BLaER1 (cell line): ENCODE measurements around the gene ZNF239.
"Not testable (repeated sequence)": the region's sequence is repeated elsewhere in the genome, so short reads cannot be mapped to it uniquely, and the experiment has no call there.

Experiments
- H3K27ac ChIP-seq: shearing (Covaris generic); formaldehyde crosslinking; 2 replicates; pipeline ENCODE4 v1.8.1; 2022
- H3K27me3 ChIP-seq: shearing (Covaris generic); formaldehyde crosslinking; 2 replicates; pipeline ENCODE4 v1.8.1; 2022
- H3K36me3 ChIP-seq: shearing (Covaris generic); formaldehyde crosslinking; 2 replicates; pipeline ENCODE4 v1.8.1; 2022
- H3K4me1 ChIP-seq: shearing (Covaris generic); formaldehyde crosslinking; 2 replicates; pipeline ENCODE4 v1.8.1; 2022
- H3K4me2 ChIP-seq: shearing (Covaris generic); formaldehyde crosslinking; 2 replicates; pipeline ENCODE4 v1.8.1; 2022
- H3K4me3 ChIP-seq: shearing (Covaris generic); formaldehyde crosslinking; 2 replicates; pipeline ENCODE4 v1.8.1; 2022
- H3K9ac ChIP-seq: shearing (Covaris generic); formaldehyde crosslinking; 2 replicates; pipeline ENCODE4 v1.8.1; 2022
- H3K9me3 ChIP-seq: shearing (Covaris generic); formaldehyde crosslinking; 2 replicates; pipeline ENCODE4 v1.8.1; 2022
- H4K20me1 ChIP-seq: shearing (Covaris generic); formaldehyde crosslinking; 2 replicates; pipeline ENCODE4 v1.8.1; 2022
- Cebpa-rat ChIP-seq: shearing (Covaris generic); IDR thresholded peaks from 2 replicates; pipeline ENCODE4 v1.8.1; 2022

The ZNF239 gene

DNA sequence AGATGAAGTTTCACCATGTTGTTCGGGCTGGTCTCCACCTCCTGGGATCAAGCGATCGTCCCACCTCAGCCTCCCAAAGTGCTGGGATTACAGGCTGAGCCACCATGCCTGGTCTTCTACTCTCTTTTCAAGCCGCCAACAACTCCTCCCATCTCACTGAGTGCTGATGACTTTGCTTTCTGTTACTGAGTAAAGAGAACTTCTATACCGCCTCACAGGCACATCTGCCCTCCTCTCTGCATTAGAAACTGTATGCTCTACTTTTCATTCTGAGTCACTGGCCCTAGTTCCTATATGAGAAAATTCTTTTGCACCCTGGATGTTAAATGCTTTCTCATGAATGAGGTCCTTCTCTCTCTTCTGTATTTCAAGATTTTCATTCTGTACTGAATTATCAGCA is 2.2 kb upstream of the ZNF239 start:
- Histone ChIP-seq H3K9me3 (peaks cover 49% of the 10 kb centered on the region), H3K27me3 (no peaks in the 10 kb centered on the region), H3K9ac (no peak overlapping the region), H3K27ac (no peak overlapping the region), H4K20me1 (no peaks in the 10 kb centered on the region), H3K4me3 (no peak overlapping the region), H3K4me2 (no peak overlapping the region), H3K36me3 (no peaks in the 10 kb centered on the region), H3K4me1 (peaks cover 6% of the 10 kb centered on the region; the same call in 1 of the 2 replicates)
- no peak for TF ChIP-seq Cebpa-rat

- TF ChIP-seq Cebpa-rat, result no peak
- Histone ChIP-seq H3K9me3 (peaks cover 49% of the 10 kb centered on the region), H3K4me2 (no peak overlapping the region)
These were observed 1.6 kb upstream of the ZNF239 start for GRCh38 chr10:43576062-43576461.

DNA sequence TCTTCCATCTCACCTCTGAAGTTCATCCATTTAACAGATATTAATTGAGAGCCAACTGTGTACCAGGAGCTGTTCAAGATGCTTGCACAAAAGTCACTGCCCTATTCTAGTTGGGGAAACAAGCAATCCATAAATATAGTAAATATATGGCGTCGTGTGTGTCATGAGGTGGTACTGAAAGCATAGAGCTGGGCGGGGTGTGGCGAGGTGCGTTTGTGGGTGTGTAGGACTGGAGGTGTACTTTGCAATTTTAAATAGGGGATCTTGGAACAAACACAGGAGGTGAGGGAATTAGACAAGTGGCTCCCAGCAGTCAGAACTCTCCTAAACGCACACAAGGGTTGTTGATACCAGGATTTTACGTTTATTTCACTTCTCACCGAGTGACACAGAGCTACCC is 490 bp upstream of the ZNF239 start:
- Histone ChIP-seq H3K27ac (no peak overlapping the region), H4K20me1 (no peaks in the 10 kb centered on the region), H3K9me3 (peaks cover 53% of the 10 kb centered on the region), H3K36me3 (peaks cover 4% of the 10 kb centered on the region), H3K4me2 (peak overlapping the region; percentile 65), H3K4me3 (peak overlapping the region; percentile 66), H3K9ac (no peak overlapping the region), H3K4me1 (peaks cover 19% of the 10 kb centered on the region), H3K27me3 (no peaks in the 10 kb centered on the region)
- TF ChIP-seq Cebpa-rat, result no peak

More at GRCh38 chr10:43576062-43576461, 1.6 kb upstream of the ZNF239 start:
- no peaks in the 10 kb centered on the region for H4K20me1 ChIP-seq
- no peak overlapping the region for H3K27ac ChIP-seq
- no peaks in the 10 kb centered on the region for H3K36me3 ChIP-seq
- peaks cover 11% of the 10 kb centered on the region for H3K4me1 ChIP-seq
- no peak overlapping the region for H3K4me3 ChIP-seq
- H3K27me3 ChIP-seq, result no peaks in the 10 kb centered on the region
- H3K9ac ChIP-seq, result no peak overlapping the region

- Histone ChIP-seq H3K4me3 (peak overlapping the region; percentile 66), H3K9ac (no peak overlapping the region), H3K27ac (no peak overlapping the region), H3K4me2 (peak overlapping the region; percentile 65), H3K4me1 (peaks cover 19% of the 10 kb centered on the region), H3K27me3 (no peaks in the 10 kb centered on the region), H3K9me3 (peaks cover 54% of the 10 kb centered on the region), H3K36me3 (peaks cover 7% of the 10 kb centered on the region), H4K20me1 (no peaks in the 10 kb centered on the region)
- no peak for TF ChIP-seq Cebpa-rat
These were observed 991 bp downstream of the ZNF239 start for GRCh38 chr10:43573250-43574000.

- Histone ChIP-seq H3K9ac (no peak overlapping the region), H3K9me3 (peaks cover 38% of the 10 kb centered on the region), H3K36me3 (peaks cover 10% of the 10 kb centered on the region), H3K27me3 (no peaks in the 10 kb centered on the region), H3K4me3 (no peak overlapping the region), H4K20me1 (no peaks in the 10 kb centered on the region), H3K4me1 (peaks cover 19% of the 10 kb centered on the region), H3K4me2 (peak overlapping the region; percentile 56), H3K27ac (no peak overlapping the region)
- TF ChIP-seq Cebpa-rat, result no peak
These were observed 3.4 kb downstream of the ZNF239 start for GRCh38 chr10:43570971-43571370.

DNA sequence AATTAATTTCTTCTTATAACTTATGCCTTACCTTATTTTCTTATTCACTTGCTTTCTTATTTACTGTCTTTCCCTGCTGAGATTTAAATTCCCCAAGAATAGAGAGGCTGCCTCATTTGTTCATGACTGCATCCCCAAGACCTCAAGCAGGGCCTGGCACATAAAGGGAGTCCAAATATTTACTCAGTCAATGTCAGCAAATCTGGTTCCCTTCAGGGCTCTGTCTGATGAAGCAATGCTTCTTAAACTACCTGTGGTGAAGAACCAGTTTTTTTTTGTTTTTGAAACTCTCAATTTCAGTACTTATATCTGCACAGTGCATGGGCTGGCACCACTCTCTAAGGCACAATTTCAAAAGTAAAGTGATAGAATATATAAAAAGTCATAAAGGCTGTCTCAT is 4.7 kb downstream of the ZNF239 start:
- H3K36me3 ChIP-seq, result peaks cover 11% of the 10 kb centered on the region
- H3K4me1 ChIP-seq, result peaks cover 16% of the 10 kb centered on the region
- no peak overlapping the region for H3K27ac ChIP-seq
- H3K9me3 ChIP-seq, result peaks cover 25% of the 10 kb centered on the region
- H3K4me3 ChIP-seq, result no peak overlapping the region
- H3K27me3 ChIP-seq, result no peaks in the 10 kb centered on the region
- no peak overlapping the region for H3K4me2 ChIP-seq
- no peak overlapping the region for H3K9ac ChIP-seq
- TF ChIP-seq Cebpa-rat, result no peak
- H4K20me1 ChIP-seq, result no peaks in the 10 kb centered on the region

DNA sequence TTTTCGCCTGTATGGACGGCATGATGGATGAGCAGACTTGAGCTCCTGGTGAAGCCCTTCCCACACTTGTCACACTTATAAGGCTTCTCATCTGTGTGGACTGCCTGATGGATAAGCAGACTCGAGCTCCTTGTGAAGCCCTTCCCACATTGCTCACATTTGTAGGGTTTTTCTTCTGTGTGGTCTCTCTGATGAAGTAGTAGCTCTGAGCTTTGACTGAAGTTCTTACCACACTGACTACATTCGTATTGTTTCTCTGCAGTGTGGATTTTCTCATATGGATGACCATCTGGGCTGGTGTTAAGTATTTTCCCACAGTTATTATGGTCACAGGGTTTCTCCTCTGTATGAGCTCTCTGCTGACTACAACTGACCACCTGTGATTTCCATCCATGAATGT is 17.2 kb downstream of the ZNF239 start:
- no peaks in the 10 kb centered on the region for H3K27me3 ChIP-seq
- peaks cover 64% of the 10 kb centered on the region for H3K9me3 ChIP-seq
- H3K27ac ChIP-seq, result no peak overlapping the region
- no peak overlapping the region for H3K4me2 ChIP-seq
- H4K20me1 ChIP-seq, result no peaks in the 10 kb centered on the region
- no peaks in the 10 kb centered on the region for H3K4me1 ChIP-seq
- no peak for TF ChIP-seq Cebpa-rat
- H3K4me3 ChIP-seq, result no peak overlapping the region
- H3K9ac ChIP-seq, result no peak overlapping the region
- H3K36me3 ChIP-seq, result peaks cover 42% of the 10 kb centered on the region

DNA sequence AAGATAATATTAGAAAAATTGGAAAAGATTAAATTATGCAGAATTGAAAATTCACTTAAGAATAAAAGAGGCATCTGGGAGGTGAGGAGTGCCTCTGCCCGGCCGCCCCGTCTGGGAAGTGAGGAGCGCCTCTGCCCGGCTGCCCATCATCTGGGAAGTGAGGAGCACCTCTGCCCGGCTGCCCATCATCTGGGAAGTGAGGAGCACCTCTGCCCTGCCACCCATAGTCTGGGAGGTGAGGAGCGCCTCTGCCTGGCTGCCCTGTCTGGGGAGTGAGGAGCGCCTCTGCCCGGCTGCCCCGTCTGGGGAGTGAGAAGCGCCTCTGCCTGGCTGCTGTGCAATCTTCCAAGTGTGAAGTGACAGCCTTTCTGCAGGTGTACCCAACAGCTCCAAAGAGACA is 30.7 kb downstream of the ZNF239 start:
- peaks cover 53% of the 10 kb centered on the region for H3K9me3 ChIP-seq
- not testable (repeated sequence) for H3K36me3 ChIP-seq

GRCh38 chr10:43524434-43525247 is 49.8 kb downstream of the ZNF239 start:
- no peak for TF ChIP-seq Cebpa-rat
- H3K9me3 ChIP-seq, result peaks cover 84% of the 10 kb centered on the region
- H3K4me2 ChIP-seq, result no peak overlapping the region
- no peak overlapping the region for H3K9ac ChIP-seq
- H3K27me3 ChIP-seq, result no peaks in the 10 kb centered on the region
- no peaks in the 10 kb centered on the region for H3K36me3 ChIP-seq
- H3K27ac ChIP-seq, result no peak overlapping the region
- H4K20me1 ChIP-seq, result no peaks in the 10 kb centered on the region
- no peaks in the 10 kb centered on the region for H3K4me1 ChIP-seq
- no peak overlapping the region for H3K4me3 ChIP-seq

More for the DNA sequence above, 30.7 kb downstream of the ZNF239 start:
- H3K27ac ChIP-seq, H3K4me3 ChIP-seq, H4K20me1 ChIP-seq, H3K27me3 ChIP-seq, H3K4me1 ChIP-seq, H3K9ac ChIP-seq, H3K4me2 ChIP-seq: not testable (repeated sequence)
